ENCODE data around the gene VPS13D. TPM values are rescaled to one million over a fixed set of nuclear protein-coding genes. Genes with fewer than 3 reads are reported as not detected.

Gene VPS13D
- polyA plus RNA-seq, 3 donors from 2014 or later: 4.2 to 9.9 (median 6.6) TPM

DNA sequence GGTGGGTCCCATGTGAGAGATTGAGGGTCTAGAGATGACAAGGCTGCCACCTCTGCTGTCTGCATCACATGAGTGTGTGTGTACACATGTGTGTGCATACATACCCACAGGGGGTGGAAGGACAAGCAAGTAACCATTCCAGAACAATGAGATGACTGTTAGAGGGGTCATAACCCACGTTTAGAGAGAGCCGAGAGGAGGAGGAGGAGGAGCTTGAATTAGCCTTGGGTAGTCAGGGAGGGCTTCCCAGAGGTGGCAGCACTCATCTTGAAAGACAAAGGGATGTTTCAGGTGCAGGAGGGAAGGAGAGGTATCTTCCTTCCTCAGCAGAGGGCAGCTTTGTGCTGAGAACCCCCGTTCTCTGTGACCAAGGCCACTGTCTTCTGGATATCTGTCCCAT is 41.7 kb upstream of the VPS13D start:
- Mint-ChIP-seq H3K9me3 (no peaks in the 10 kb centered on the region), H3K27me3 (ENCODE audit: low read depth in 3 of 3) (peaks cover 0 to 12% (median 11%) of the 10 kb centered on the region in 3 donors), H3K36me3 (peaks cover 5 to 24% (median 10%) of the 10 kb centered on the region in 3 donors), H3K4me1 (peaks cover 75% of the 10 kb centered on the region in 2 donors), H3K27ac (peak overlapping the region; percentile 79 to 93 (median 89)), H3K4me3 (peak overlapping the region in 3 of 5 donors; percentile 12 to 45 (median 21))
- no peak for DNase-seq

DNA sequence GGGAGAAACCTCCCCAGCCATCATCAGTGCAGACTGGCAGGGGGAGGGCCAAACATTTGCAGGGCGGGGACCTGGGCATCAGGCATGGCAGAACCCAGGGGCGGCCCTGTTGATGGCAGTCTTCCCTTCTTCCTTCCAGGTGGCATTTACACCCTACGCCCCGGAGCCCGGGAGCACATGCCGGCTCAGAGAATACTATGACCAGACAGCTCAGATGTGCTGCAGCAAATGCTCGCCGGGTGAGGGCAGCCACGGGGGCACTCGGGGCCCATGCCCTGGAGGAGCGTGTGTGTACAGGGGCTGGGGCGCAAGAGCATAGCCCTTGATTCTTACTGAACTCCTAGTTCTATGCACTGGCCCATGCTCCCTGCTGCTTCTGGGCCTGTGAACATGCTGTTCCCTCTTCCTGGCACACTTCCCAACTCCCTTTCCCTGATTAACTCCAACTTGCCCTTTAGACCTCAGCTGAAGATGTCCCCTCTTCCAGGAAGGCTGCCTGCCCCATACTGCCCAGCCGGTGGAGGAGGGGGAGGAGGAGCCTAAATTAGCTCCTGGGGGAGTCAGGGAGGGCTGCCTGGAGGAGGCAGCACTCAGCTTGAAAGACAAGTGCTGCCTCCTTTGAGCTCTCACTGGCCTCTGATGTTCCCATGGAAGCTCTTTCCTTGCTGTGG is 41.0 kb upstream of the VPS13D start:
- H3K27ac Mint-ChIP-seq: peak overlapping the region; percentile 66 to 92 (median 84)
- H3K4me3 Mint-ChIP-seq: no peak overlapping the region
- peaks cover 0 to 12% (median 10%) of the 10 kb centered on the region in 3 donors for H3K27me3 Mint-ChIP-seq (ENCODE audit: low read depth in 3 of 3)
- no peaks in the 10 kb centered on the region for H3K9me3 Mint-ChIP-seq
- peaks cover 5 to 27% (median 10%) of the 10 kb centered on the region in 3 donors for H3K36me3 Mint-ChIP-seq
- peaks cover 71 to 73% of the 10 kb centered on the region in 2 donors for H3K4me1 Mint-ChIP-seq
- no peak for DNase-seq

DNA sequence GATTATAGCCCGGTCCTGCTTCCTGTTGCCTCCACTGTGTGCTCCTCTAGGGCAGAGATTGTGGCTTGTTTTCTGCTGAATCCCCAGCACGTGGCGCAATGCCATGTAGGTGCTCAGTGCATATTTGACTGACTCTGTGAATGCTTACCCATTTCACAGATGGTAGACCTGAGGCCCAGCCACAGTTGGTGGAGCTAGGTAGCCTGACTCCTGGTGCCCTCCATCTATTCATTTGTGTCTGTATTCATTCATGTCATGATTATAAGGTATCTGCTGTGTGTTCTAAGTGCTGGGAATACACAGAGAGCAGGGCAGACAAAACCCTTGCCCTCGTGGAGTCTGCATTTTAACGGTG is 40.5 kb upstream of the VPS13D start:
- peaks cover 71 to 73% of the 10 kb centered on the region in 2 donors for H3K4me1 Mint-ChIP-seq
- DNase-seq: no peak
- no peak overlapping the region for H3K4me3 Mint-ChIP-seq

DNA sequence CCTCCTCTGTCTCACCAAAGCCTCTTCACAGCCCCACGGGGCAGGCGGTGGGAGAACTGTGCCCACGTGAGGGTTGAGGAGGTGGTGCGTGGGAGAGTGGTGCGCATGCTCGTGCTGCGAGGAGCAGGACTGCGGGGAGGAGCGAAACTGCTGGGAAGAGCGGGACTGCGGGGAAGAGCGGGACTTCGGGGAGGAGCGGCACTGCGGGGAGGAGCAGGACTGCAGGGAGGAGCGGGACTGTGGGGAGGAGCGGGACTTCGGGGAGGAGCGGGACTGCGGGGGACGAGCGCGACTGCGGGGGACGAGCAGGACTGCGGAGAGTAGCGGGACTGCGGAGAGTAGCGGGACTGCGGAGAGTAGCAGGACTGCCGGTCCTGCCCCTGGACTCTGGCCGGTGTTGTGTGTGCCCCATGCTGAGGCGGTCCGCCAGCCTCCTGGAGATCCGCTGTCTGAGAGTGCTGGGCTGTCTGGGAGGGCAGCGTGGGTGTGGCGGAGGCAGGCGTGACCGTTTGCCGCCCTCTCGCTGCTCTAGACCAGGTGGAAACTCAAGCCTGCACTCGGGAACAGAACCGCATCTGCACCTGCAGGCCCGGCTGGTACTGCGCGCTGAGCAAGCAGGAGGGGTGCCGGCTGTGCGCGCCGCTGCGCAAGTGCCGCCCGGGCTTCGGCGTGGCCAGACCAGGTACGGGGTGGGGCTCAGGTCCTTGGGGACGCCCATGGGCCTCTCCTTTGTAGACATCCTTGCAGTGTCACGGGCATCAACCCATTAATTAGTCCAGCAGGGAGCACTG is 38.4 kb upstream of the VPS13D start:
- H3K9me3 Mint-ChIP-seq: no peaks in the 10 kb centered on the region
- H3K4me1 Mint-ChIP-seq: peaks cover 65 to 66% of the 10 kb centered on the region in 2 donors
- H3K27ac Mint-ChIP-seq: peak overlapping the region in 3 of 6 donors; percentile 55 to 80 (median 73)
- H3K4me3 Mint-ChIP-seq: no peak overlapping the region
- H3K36me3 Mint-ChIP-seq: peaks cover 10 to 42% (median 24%) of the 10 kb centered on the region in 3 donors
- peaks cover 0 to 14% (median 8%) of the 10 kb centered on the region in 3 donors for H3K27me3 Mint-ChIP-seq (ENCODE audit: low read depth in 3 of 3)
- DNase-seq: no peak

More for the DNA sequence above, 40.5 kb upstream of the VPS13D start:
- Mint-ChIP-seq H3K9me3 (no peaks in the 10 kb centered on the region), H3K36me3 (peaks cover 5 to 32% (median 15%) of the 10 kb centered on the region in 3 donors), H3K27ac (peak overlapping the region; percentile 66 to 92 (median 82)), H3K27me3 (ENCODE audit: low read depth in 3 of 3) (peaks cover 0 to 11% (median 7%) of the 10 kb centered on the region in 3 donors)

DNA sequence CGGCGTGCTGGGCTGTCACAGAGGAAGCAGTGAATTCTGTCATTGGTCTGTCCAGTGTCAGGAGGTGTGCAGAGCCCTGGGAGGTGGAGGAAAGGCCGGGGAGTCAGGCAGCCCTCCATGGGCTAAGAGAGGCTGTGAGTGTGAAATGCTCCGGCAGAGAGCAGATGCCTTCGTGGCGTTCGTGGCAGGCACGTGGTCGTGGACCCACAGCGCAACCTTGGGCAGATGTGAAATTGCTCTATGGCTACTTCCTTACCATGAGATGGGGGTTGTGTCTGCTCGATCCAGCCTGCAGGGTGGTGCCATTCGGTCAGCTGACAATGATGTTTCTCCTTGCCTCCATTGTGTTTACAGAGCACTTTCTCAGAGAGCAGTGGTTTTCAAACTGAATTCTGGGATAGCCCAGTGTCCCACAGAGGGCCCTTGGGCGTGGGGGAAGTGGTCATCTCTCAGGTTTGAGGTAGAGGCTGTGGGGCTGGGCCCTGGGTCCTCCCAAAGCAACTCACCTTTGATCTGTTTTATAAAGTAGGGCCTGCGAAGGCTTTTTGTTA is 35.1 kb upstream of the VPS13D start:
- no peak for DNase-seq
- no peaks in the 10 kb centered on the region for H3K9me3 Mint-ChIP-seq
- no peak overlapping the region for H3K4me3 Mint-ChIP-seq
- peaks cover 41 to 43% of the 10 kb centered on the region in 2 donors for H3K4me1 Mint-ChIP-seq
- H3K27ac Mint-ChIP-seq: peak overlapping the region; percentile 79 to 93 (median 88)
- peaks cover 0 to 13% (median 8%) of the 10 kb centered on the region in 3 donors for H3K27me3 Mint-ChIP-seq (ENCODE audit: low read depth in 3 of 3)
- peaks cover 6 to 33% (median 19%) of the 10 kb centered on the region in 3 donors for H3K36me3 Mint-ChIP-seq

DNA sequence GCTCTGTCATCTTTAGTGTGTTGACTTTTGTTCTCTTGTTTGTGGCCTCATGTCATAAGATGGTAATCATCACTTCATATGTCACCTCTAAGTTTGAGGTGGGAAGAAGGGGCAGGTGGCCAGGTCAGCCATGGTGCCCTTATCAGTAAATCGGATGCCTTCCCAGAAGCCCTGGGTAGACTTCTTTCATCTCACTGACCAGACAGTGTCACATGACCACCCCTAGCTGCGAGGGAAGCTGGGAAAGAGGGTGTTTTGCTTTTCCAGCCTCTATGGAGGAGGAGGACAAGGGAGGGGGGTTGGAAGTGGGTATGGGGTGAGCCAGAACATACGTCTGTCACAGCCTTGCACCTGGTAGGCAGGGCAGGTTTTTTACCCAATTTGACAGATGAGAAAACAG is 34.4 kb upstream of the VPS13D start:
- Mint-ChIP-seq H3K36me3 (peaks cover 5 to 30% (median 17%) of the 10 kb centered on the region in 3 donors), H3K4me3 (no peak overlapping the region), H3K27me3 (ENCODE audit: low read depth in 3 of 3) (peaks cover 0 to 13% (median 8%) of the 10 kb centered on the region in 3 donors), H3K9me3 (no peaks in the 10 kb centered on the region), H3K4me1 (peaks cover 43 to 47% of the 10 kb centered on the region in 2 donors), H3K27ac (peak overlapping the region; percentile 79 to 93 (median 88))
- DNase-seq: no peak

DNA sequence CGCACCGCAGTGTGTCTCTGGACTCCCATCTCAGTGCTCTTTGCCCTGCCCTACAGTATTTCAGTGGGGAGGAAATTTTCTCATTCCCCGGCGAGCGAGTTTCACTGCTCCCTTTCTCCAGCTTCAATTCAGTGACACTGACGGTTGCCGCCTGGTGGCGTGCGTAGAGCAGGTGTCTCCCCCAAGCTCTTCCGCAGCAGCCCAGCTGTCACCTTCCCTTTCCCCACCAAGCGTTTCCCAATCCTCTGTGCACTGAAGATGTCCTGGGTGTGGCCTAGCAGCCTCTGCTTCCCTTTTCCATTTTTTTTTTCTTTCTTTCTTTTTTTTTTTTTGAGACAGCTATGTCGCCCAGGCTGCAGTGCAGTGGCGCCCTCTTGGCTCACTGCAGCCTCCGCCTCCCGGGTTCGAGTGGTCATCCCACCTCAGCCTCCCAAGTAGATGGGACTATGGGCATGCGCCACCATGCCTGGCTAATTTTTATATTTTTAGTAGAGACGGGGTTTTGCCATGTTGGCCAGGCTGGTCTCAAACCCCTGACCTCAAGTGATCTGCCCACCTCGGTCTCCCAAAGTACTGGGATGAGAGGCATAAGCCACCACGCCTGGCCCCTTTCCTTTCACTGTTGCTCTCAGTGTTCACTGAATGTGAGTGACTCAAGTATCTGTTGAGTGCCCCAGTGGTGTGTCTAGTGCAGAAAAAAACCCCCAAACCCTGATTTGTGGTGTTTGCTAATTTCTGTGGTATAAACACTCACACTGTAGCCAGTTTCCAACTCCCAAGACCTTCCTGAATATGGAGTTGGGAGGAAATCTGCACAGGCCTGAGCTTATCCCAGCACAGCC is 33.0 kb upstream of the VPS13D start:
- no peak for DNase-seq
- H3K4me3 Mint-ChIP-seq: no peak overlapping the region
- H3K4me1 Mint-ChIP-seq: peaks cover 54 to 55% of the 10 kb centered on the region in 2 donors

DNA sequence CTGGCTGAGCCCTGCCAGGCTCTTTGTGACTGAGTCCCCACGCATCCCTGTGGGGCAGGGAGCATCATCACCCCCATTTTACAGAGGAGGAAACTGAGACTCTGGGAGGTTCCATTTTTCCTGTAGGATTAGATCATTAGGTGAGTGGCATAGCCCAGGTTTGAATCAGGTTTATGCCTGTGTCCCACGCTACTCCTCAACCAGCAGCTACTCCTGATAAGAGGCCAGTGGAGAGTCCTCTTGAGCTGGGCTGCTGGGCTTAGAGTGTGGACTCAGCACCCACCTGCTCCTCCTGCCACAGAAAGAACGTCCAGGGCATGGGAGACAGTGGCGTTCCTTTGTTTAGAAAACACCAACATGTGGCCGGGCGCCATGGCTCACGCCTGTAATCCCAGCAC is 32.3 kb upstream of the VPS13D start:
- DNase-seq: no peak
- H3K9me3 Mint-ChIP-seq: no peaks in the 10 kb centered on the region
- peaks cover 0 to 14% (median 6%) of the 10 kb centered on the region in 3 donors for H3K27me3 Mint-ChIP-seq (ENCODE audit: low read depth in 3 of 3)
- H3K4me1 Mint-ChIP-seq: peaks cover 56 to 60% of the 10 kb centered on the region in 2 donors
- H3K4me3 Mint-ChIP-seq: no peak overlapping the region
- H3K36me3 Mint-ChIP-seq: peaks cover 11 to 31% (median 21%) of the 10 kb centered on the region in 3 donors
- H3K27ac Mint-ChIP-seq: peak overlapping the region in 1 of 6 donors; percentile 50

More for the DNA sequence above, 33.0 kb upstream of the VPS13D start:
- Mint-ChIP-seq H3K27me3 (ENCODE audit: low read depth in 3 of 3) (peaks cover 0 to 16% (median 6%) of the 10 kb centered on the region in 3 donors), H3K27ac (peak overlapping the region in 4 of 6 donors; percentile 16 to 71 (median 22)), H3K9me3 (no peaks in the 10 kb centered on the region), H3K36me3 (peaks cover 9 to 32% (median 18%) of the 10 kb centered on the region in 3 donors)

DNA sequence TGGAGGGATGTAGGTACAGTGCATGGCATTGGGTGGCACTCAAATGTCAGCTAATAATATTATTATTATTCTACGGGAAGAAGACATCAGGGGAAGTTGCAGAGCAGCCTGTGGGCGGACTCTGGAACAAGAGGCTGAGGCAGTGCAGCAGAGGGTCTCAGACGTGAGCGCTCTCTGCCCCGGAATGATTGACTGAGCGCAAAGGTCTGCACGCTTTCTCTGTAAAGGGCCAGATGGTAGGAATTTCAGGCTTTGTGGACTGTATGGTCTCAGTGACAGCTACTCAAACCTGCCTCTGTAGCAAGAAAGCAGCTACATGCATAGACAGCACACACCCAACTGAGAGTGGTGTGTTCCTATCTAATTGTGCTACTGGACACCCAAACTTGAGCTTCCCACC is 29.6 kb upstream of the VPS13D start:
- Mint-ChIP-seq H3K36me3 (peaks cover 14 to 21% (median 16%) of the 10 kb centered on the region in 3 donors), H3K27me3 (ENCODE audit: low read depth in 3 of 3) (peaks cover 0 to 18% (median 2%) of the 10 kb centered on the region in 3 donors), H3K27ac (peak overlapping the region; percentile 85 to 98 (median 94)), H3K4me3 (peak overlapping the region in 1 of 5 donors; percentile 18), H3K4me1 (peaks cover 60 to 64% of the 10 kb centered on the region in 2 donors), H3K9me3 (no peaks in the 10 kb centered on the region)
- DNase-seq: no peak

DNA sequence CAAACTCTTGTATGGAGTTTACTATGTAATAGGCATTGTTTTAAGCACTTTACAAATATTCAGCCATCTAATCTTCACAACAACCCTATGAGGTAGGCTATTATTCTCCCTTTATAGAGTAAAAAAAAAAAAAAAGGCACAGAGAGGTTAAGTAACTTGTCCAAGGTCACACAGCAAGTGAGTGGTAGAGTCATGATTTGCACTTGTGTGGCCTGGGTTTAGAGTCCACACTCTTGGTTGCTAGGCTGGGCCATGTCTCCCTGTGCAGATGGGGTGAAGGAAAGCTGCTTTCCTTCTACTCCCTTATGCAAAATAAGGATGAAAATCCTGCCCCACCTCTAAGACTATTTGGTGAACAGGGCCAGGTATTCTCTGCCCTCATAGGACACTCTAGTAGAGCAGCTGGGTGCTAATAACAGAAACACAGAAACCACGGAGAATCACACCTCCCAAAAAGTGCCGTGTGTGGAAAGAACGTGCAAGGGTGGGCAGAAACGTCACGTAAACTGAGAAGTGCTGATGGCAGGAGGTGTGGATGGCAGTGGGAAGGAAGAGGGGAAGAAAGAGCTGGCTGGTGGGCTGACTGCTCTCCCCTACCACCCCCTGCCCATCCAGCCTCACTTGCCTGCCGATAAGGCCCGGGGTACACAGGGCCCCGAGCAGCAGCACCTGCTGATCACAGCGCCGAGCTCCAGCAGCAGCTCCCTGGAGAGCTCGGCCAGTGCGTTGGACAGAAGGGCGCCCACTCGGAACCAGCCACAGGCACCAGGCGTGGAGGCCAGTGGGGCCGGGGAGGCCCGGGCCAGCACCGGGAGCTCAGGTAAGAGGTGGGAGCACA is 28.3 kb upstream of the VPS13D start:
- peaks cover 63% of the 10 kb centered on the region in 2 donors for H3K4me1 Mint-ChIP-seq
- DNase-seq: peak; percentile 80 to 87 (median 82)
- H3K27ac Mint-ChIP-seq: peak overlapping the region; percentile 89 to 98 (median 94)
- H3K4me3 Mint-ChIP-seq: peak overlapping the region; percentile 57 to 80 (median 63)
- H3K27me3 Mint-ChIP-seq (ENCODE audit: low read depth in 3 of 3): peaks cover 0 to 19% (median 2%) of the 10 kb centered on the region in 3 donors
- peaks cover 9 to 17% (median 16%) of the 10 kb centered on the region in 3 donors for H3K36me3 Mint-ChIP-seq
- H3K9me3 Mint-ChIP-seq: no peaks in the 10 kb centered on the region

DNA sequence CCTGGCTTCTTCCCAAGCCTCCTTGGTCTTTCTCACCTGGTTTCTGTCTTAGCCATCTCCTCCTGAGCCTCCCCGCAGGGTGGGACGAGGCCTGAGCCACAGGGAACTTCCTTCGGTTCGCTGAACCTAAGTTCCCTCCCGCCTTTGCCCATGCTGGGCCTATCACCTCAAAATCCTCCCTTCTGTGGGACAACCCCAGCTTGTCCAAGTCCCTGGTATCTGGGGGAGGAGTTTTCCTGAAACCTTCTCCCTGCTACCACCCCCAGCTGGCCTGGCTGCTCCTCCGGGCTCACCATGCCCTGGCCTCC is 27.7 kb upstream of the VPS13D start:
- peaks cover 62 to 63% of the 10 kb centered on the region in 2 donors for H3K4me1 Mint-ChIP-seq
- peak overlapping the region; percentile 48 to 67 (median 53) for H3K4me3 Mint-ChIP-seq
- H3K9me3 Mint-ChIP-seq: no peaks in the 10 kb centered on the region
- H3K27me3 Mint-ChIP-seq (ENCODE audit: low read depth in 3 of 3): peaks cover 0 to 21% (median 2%) of the 10 kb centered on the region in 3 donors
- DNase-seq: no peak
- peak overlapping the region; percentile 89 to 98 (median 92) for H3K27ac Mint-ChIP-seq
- peaks cover 9 to 17% (median 16%) of the 10 kb centered on the region in 3 donors for H3K36me3 Mint-ChIP-seq

DNA sequence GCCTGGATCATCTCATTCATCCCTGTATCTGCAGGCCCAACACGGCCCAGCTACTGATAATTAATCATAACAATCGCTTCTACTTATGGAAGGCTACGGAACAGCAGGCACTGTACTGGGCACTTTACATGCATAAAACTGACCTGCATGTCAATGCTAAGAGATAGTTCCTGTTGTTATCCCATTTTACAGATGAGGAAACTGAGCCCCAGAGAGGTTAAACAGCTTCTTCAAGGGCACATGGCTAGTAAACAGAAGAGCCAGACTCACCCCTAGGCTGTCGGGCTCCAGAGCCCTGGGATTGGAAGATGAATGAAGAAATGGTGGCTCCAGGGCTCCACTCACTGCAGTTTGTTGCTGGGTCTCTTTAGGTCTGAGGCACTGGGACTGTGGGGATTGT is 27.3 kb upstream of the VPS13D start:
- Mint-ChIP-seq H3K36me3 (peaks cover 9 to 17% (median 16%) of the 10 kb centered on the region in 3 donors), H3K9me3 (no peaks in the 10 kb centered on the region), H3K4me1 (peaks cover 62 to 63% of the 10 kb centered on the region in 2 donors), H3K27me3 (ENCODE audit: low read depth in 3 of 3) (peaks cover 0 to 21% (median 4%) of the 10 kb centered on the region in 3 donors), H3K4me3 (peak overlapping the region; percentile 48 to 67 (median 53)), H3K27ac (peak overlapping the region; percentile 89 to 98 (median 92))
- DNase-seq: no peak
